Choroid plexus epithelial cell (primary cell): ENCODE data around the gene FMNL2.

Source experiments
- DNase-seq: peaks from one replicate; pipeline ENCODE4 v3.0.0-alpha.2; 2010; ENCODE audit warnings: low read depth
- H3K4me3 ChIP-seq: 2 replicates; pipeline ENCODE4 v1.5.1; 2011; ENCODE audit warnings: low read depth, mild to moderate bottlenecking, control low read depth, low read length, moderate library complexity
- CTCF ChIP-seq: conservative IDR thresholded peaks from 2 replicates; pipeline ENCODE4 v1.5.1; 2011; ENCODE audit warnings: low read depth, mild to moderate bottlenecking, control low read depth, inconsistent platforms, low read length, moderate library complexity

The FMNL2 gene

DNA sequence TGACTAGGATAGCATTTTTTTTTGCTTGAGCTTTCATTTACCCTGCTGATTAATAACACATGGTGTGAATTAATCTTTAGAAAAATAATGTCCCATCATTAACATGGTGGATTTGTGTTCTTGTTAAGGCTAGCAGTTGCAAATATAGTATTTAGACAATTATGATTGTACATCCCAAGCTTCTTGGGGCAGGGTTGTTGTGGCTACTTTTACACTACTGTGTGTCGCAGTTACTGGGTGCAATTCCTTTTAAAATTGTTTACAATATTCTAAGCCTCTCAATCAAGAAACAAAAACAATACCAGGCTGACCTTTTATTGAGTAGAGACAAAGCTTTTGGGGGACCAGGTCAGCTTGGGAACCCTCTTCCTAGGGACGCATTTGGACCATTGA lies 2.5 kb downstream of the FMNL2 start:
- no peak for TF ChIP-seq CTCF
- no peak for DNase-seq
- peak overlapping the region; percentile 85 for H3K4me3 ChIP-seq

GRCh38 chr2:152339556-152340286 lies 4.7 kb downstream of the FMNL2 start:
- no peak overlapping the region for H3K4me3 ChIP-seq
- TF ChIP-seq CTCF, result no peak
- no peak for DNase-seq

- no peak overlapping the region for H3K4me3 ChIP-seq
- TF ChIP-seq CTCF, result no peak
- DNase-seq, result no peak
Measured at GRCh38 chr2:152342259-152343046, 7.5 kb downstream of the FMNL2 start.

GRCh38 chr2:152343426-152343825 lies 8.5 kb downstream of the FMNL2 start:
- DNase-seq, result no peak
- no peak for TF ChIP-seq CTCF
- H3K4me3 ChIP-seq, result no peak overlapping the region

- no peak overlapping the region for H3K4me3 ChIP-seq
- no peak for DNase-seq
- no peak for TF ChIP-seq CTCF
Measured at GRCh38 chr2:152344579-152345195, 9.7 kb downstream of the FMNL2 start.

- no peak overlapping the region for H3K4me3 ChIP-seq
- no peak for TF ChIP-seq CTCF
- DNase-seq, result peak; percentile 91
Measured at GRCh38 chr2:152347076-152347475, 12.1 kb downstream of the FMNL2 start.
